Fibroblast of lung (primary cell): ENCODE data around the gene PDLIM3. TPM values are rescaled to one million over a fixed set of nuclear protein-coding genes. Genes with fewer than 3 reads are reported as not detected.

Experiments
- DNase-seq, 2 donors: peaks; one replicate each; pipeline versions ENCODE4 v3.0.0 to v3.0.0-alpha.2; 2010; ENCODE audit warnings: low read depth in 2 of 2
- H2AFZ ChIP-seq: 2 replicates; pipeline ENCODE4 v1.5.1; 2012; ENCODE audit warnings: low read length, control low read depth, inconsistent platforms
- H3K27ac ChIP-seq: 2 replicates; pipeline ENCODE4 v1.5.1; 2011; ENCODE audit warnings: low read length, control low read depth; ENCODE audit not compliant: insufficient read depth
- H3K27me3 ChIP-seq: 2 replicates; pipeline ENCODE4 v1.5.1; 2011; ENCODE audit warnings: mild to moderate bottlenecking, low read length; ENCODE audit not compliant: control insufficient read depth, insufficient read depth
- H3K36me3 ChIP-seq: 2 replicates; pipeline ENCODE4 v1.5.1; 2011; ENCODE audit warnings: low read length; ENCODE audit not compliant: control insufficient read depth, insufficient read depth
- H3K4me1 ChIP-seq: 2 replicates; pipeline ENCODE4 v1.5.1; 2011; ENCODE audit warnings: low read length; ENCODE audit not compliant: control insufficient read depth, insufficient read depth; ENCODE audit errors: extremely low read depth
- H3K4me2 ChIP-seq: 2 replicates; pipeline ENCODE4 v1.5.1; 2011; ENCODE audit warnings: low read length, control low read depth; ENCODE audit not compliant: insufficient read depth; ENCODE audit errors: extremely low read depth
- H3K4me3 ChIP-seq, 4 experiments: fragments of 200-600 bp in 1 of 4; sonication (generic) in 1 of 4; replicated peaks in 1 of 4; 2 replicates each; pipeline ENCODE4 v1.5.1; 2011 to 2016; ENCODE audit warnings: low read length in 4 of 4, low read depth in 3 of 4, mild to moderate bottlenecking in 3 of 4, control low read depth in 2 of 4, inconsistent platforms in 1 of 4, mixed read lengths in 1 of 4; ENCODE audit not compliant: insufficient read depth in 1 of 4; ENCODE audit errors: control extremely low read depth in 1 of 4
- H3K79me2 ChIP-seq: 2 replicates; pipeline ENCODE4 v1.5.1; 2012; ENCODE audit warnings: mild to moderate bottlenecking, low read length, inconsistent platforms; ENCODE audit not compliant: control insufficient read depth, insufficient read depth
- H3K9ac ChIP-seq: 2 replicates; pipeline ENCODE4 v1.5.1; 2011; ENCODE audit warnings: mild to moderate bottlenecking, low read length, control low read depth; ENCODE audit not compliant: insufficient read depth
- H3K9me3 ChIP-seq: 2 replicates; pipeline ENCODE4 v1.5.1; 2012; ENCODE audit warnings: low read depth, low read length; ENCODE audit not compliant: control insufficient read depth, insufficient read depth
- H4K20me1 ChIP-seq: 2 replicates; pipeline ENCODE4 v1.5.1; 2011; ENCODE audit warnings: low read length; ENCODE audit not compliant: control insufficient read depth, insufficient read depth; ENCODE audit errors: extremely low read depth
- CTCF ChIP-seq, 2 donors: IDR thresholded peaks in 1 of 2; conservative IDR thresholded peaks in 1 of 2; 1 replicate in 1 of 2; 2 replicates in 1 of 2; pipeline ENCODE4 v1.5.1; 2011 to 2012; ENCODE audit warnings: low read length in 2 of 2, control low read depth in 1 of 2, inconsistent platforms in 1 of 2, low read depth in 1 of 2, mild to moderate bottlenecking in 1 of 2
- EZH2 ChIP-seq: IDR thresholded peaks from 2 replicates; pipeline ENCODE4 v1.5.1; 2012; ENCODE audit warnings: low read length, control low read depth, mild to moderate bottlenecking; ENCODE audit errors: missing control alignments
- polyA minus RNA-seq: library from RNA; depleted of rRNA, polyadenylated mRNA; stranded (reverse); fragments of >200 nt; gene quantifications from 2 replicates; pipeline ENCODE4 v1.2.3, GENCODE V29; 2011; ENCODE audit warnings: low replicate concordance
- polyA plus RNA-seq, 2 donors: library from polyadenylated mRNA; depleted of rRNA in 1 of 2; stranded (reverse) in 1 of 2; unstranded in 1 of 2; fragments of >200 nt; gene quantifications; 2 replicates each; pipeline ENCODE4 v1.2.1, GENCODE V29; 2011 to 2012; ENCODE audit warnings: missing spikeins in 1 of 2
- total RNA-seq: library from RNA; depleted of rRNA; stranded (reverse); fragments of >200 nt; gene quantifications from 2 replicates; pipeline ENCODE4 v1.2.1, GENCODE V29; 2014

Gene PDLIM3
- total RNA-seq (20.8 and 50.3 TPM in 2 replicates), polyA plus RNA-seq (8.7 and 14.2 TPM in 2 replicates), polyA minus RNA-seq (0.86 and 30.1 TPM in 2 replicates)
- polyA plus RNA-seq (2012), result 5.5 and 9.6 TPM in 2 replicates

GRCh38 chr4:185534866-185535611 is at the start of gene PDLIM3:
PDLIM3 (minus strand) TSS chr4:185535507; CDS start chr4:185535434, 73 bp downstream.
- no peaks in the 10 kb centered on the region for H3K27me3 ChIP-seq
- peak within 1 kb of the TSS; percentile 91 for H3K4me2 ChIP-seq
- H4K20me1 ChIP-seq, result no peaks in the 10 kb centered on the region
- peak within 1 kb of the TSS; percentile 64 for H3K27ac ChIP-seq
- H3K4me3 ChIP-seq, result peak within 1 kb of the TSS; percentile 60 to 84 (median 76)
- H3K9me3 ChIP-seq, result no peaks in the 10 kb centered on the region
- DNase-seq, result peak in 1 of 2 donors; percentile 60
- H3K79me2 ChIP-seq, result no peaks in the 10 kb centered on the region
- peaks cover 3% of the 10 kb centered on the region for H3K4me1 ChIP-seq
- no peaks in the 10 kb centered on the region for H3K36me3 ChIP-seq
- H2AFZ ChIP-seq, result peak within 1 kb of the TSS; percentile 85
- peak within 1 kb of the TSS; percentile 73 for H3K9ac ChIP-seq
- TF ChIP-seq EZH2 (peak; percentile 17), CTCF (conservative IDR thresholded peaks at IDR 0.05 in 1 of 2, IDR thresholded peaks at IDR 0.05 in 1 of 2; ENCODE audit: low read depth in 1 of 2, low read length in 2 of 2) (no peak)

GRCh38 chr4:185583813-185584212 is 48.5 kb upstream of the PDLIM3 start:
- Histone ChIP-seq H3K36me3 (no peaks in the 10 kb centered on the region), H4K20me1 (no peaks in the 10 kb centered on the region), H3K4me3 (no peak overlapping the region), H3K4me1 (peaks cover 2% of the 10 kb centered on the region), H3K79me2 (no peaks in the 10 kb centered on the region), H3K27me3 (peaks cover 3% of the 10 kb centered on the region), H3K4me2 (no peak overlapping the region), H3K9me3 (no peaks in the 10 kb centered on the region), H3K27ac (no peak overlapping the region), H3K9ac (no peak overlapping the region), H2AFZ (no peak overlapping the region)
- TF ChIP-seq CTCF (conservative IDR thresholded peaks at IDR 0.05 in 1 of 2, IDR thresholded peaks at IDR 0.05 in 1 of 2; ENCODE audit: low read depth in 1 of 2, low read length in 2 of 2), result no peak
- TF ChIP-seq EZH2, result no peak
- no peak for DNase-seq

GRCh38 chr4:185582651-185583400 is 47.5 kb upstream of the PDLIM3 start:
- Histone ChIP-seq H2AFZ (no peak overlapping the region), H4K20me1 (no peaks in the 10 kb centered on the region), H3K27ac (no peak overlapping the region), H3K9me3 (no peaks in the 10 kb centered on the region), H3K9ac (no peak overlapping the region), H3K4me2 (no peak overlapping the region), H3K27me3 (peaks cover 1% of the 10 kb centered on the region), H3K4me3 (no peak overlapping the region), H3K4me1 (peaks cover 2% of the 10 kb centered on the region), H3K79me2 (no peaks in the 10 kb centered on the region), H3K36me3 (no peaks in the 10 kb centered on the region)
- TF ChIP-seq CTCF (conservative IDR thresholded peaks at IDR 0.05 in 1 of 2, IDR thresholded peaks at IDR 0.05 in 1 of 2; ENCODE audit: low read depth in 1 of 2, low read length in 2 of 2), result no peak
- no peak for TF ChIP-seq EZH2
- no peak for DNase-seq
